Endothelial cell of umbilical vein (primary cell): ENCODE data around the gene BTBD2. TPM values are rescaled to one million over a fixed set of nuclear protein-coding genes. Genes with fewer than 3 reads are reported as not detected.

Source experiments
- BruUV-seq: library from RNA; stranded (reverse); fragments of 400-500 nt; replicated peaks from 2 replicates; lab custom pipeline; 2021; lab: Mats Ljungman, UMichigan
- CTCF ChIA-PET: fragments of 300-600, 350-600 bp; sonication (Branson Sonifier 250); formaldehyde crosslinking; loops from one replicate; lab custom pipeline; 2021; ENCODE audit warnings: antibody characterized with exemption, inconsistent platforms; lab: Charles Lee
- POLR2A ChIA-PET: fragments of 300-600, 350-600 bp; sonication (Branson Sonifier 250); formaldehyde crosslinking; loops from one replicate; lab custom pipeline; 2021; ENCODE audit warnings: antibody characterized with exemption, inconsistent platforms; lab: Charles Lee
- DNase-seq: peaks from one replicate; pipeline ENCODE4 v3.0.0-alpha.2; 2011; ENCODE audit warnings: low read depth, low spot score
- FAIRE-seq: peaks from 2 replicates; lab custom pipeline; 2011; peaks lifted over from hg19 to GRCh38; lab: Jason Lieb, UNC
- H2AFZ ChIP-seq: 2 replicates; pipeline ENCODE4 v1.6.0; 2012; ENCODE audit warnings: low read depth, low read length, control low read depth, inconsistent platforms
- H3K27ac ChIP-seq: 2 replicates; pipeline ENCODE4 v1.5.1; 2011; ENCODE audit warnings: low read depth, mild to moderate bottlenecking, control low read depth, low read length, moderate library complexity; ENCODE audit not compliant: insufficient read depth
- H3K27me3 ChIP-seq, 2 experiments: 2 replicates each; pipeline versions ENCODE4 v1.6.0 to v1.6.1; 2011; ENCODE audit warnings: low read length in 2 of 2, mixed read lengths in 1 of 2; ENCODE audit not compliant: control insufficient read depth in 2 of 2, insufficient read depth in 2 of 2
- H3K36me3 ChIP-seq, 2 experiments: 2 replicates in 1 of 2; 3 replicates in 1 of 2; pipeline ENCODE4 v1.5.1; 2011; ENCODE audit warnings: low read length in 2 of 2, mild to moderate bottlenecking in 1 of 2, moderate library complexity in 1 of 2; ENCODE audit not compliant: control insufficient read depth in 2 of 2, insufficient read depth in 2 of 2; ENCODE audit errors: extremely low read depth in 1 of 2
- H3K4me1 ChIP-seq: 3 replicates; pipeline ENCODE4 v1.5.1; 2011; ENCODE audit warnings: mild to moderate bottlenecking, low read length; ENCODE audit not compliant: control insufficient read depth, insufficient read depth; ENCODE audit errors: extremely low read depth
- H3K4me2 ChIP-seq: 2 replicates; pipeline ENCODE4 v1.6.1; 2011; ENCODE audit warnings: low read length, control low read depth, mixed read lengths; ENCODE audit not compliant: insufficient read depth
- H3K4me3 ChIP-seq, 3 experiments: fragments of 200-600 bp in 1 of 3; sonication (generic), shearing (Covaris generic) in 1 of 3; replicated peaks in 1 of 3; 2 replicates each; pipeline ENCODE4 v1.5.1; 2011 to 2016; ENCODE audit warnings: control low read depth in 3 of 3, low read length in 3 of 3, mild to moderate bottlenecking in 2 of 3, inconsistent platforms in 1 of 3, low read depth in 1 of 3, moderate library complexity in 1 of 3; ENCODE audit not compliant: insufficient read depth in 1 of 3
- H3K79me2 ChIP-seq: 2 replicates; pipeline ENCODE4 v1.6.0; 2012; ENCODE audit warnings: low read length, inconsistent platforms; ENCODE audit not compliant: control insufficient read depth, insufficient read depth
- H3K9ac ChIP-seq: replicated peaks from 2 replicates; pipeline ENCODE3; 2011; ENCODE audit warnings: low read length, control low read depth; ENCODE audit not compliant: insufficient read depth; ENCODE audit errors: extremely low read depth
- H3K9me1 ChIP-seq: replicated peaks from 3 replicates; pipeline ENCODE4 v1.6.0; 2011; ENCODE audit warnings: mild to moderate bottlenecking, low read length; ENCODE audit not compliant: control insufficient read depth, insufficient read depth; ENCODE audit errors: extremely low read depth
- H3K9me3 ChIP-seq: replicated peaks from 2 replicates; pipeline ENCODE4 v1.5.1; 2012; ENCODE audit warnings: low read length, inconsistent platforms; ENCODE audit not compliant: control insufficient read depth, insufficient read depth
- H4K20me1 ChIP-seq: replicated peaks from 2 replicates; pipeline ENCODE3; 2011; ENCODE audit warnings: mild to moderate bottlenecking, low read length; ENCODE audit not compliant: control insufficient read depth, insufficient read depth; ENCODE audit errors: extremely low read depth
- EZH2 ChIP-seq: IDR thresholded peaks from 2 replicates; pipeline ENCODE4 v1.6.1; 2012; ENCODE audit warnings: borderline replicate concordance, low read depth, mild to moderate bottlenecking, moderate library complexity, low read length, inconsistent platforms; ENCODE audit not compliant: severe bottlenecking
- FOS ChIP-seq: IDR thresholded peaks from 2 replicates; pipeline ENCODE4 v1.6.1; 2011; ENCODE audit warnings: mild to moderate bottlenecking, low read length, moderate library complexity, borderline replicate concordance; ENCODE audit not compliant: insufficient read depth
- GATA2 ChIP-seq: IDR thresholded peaks from 2 replicates; pipeline ENCODE4 v1.7.0; 2011; ENCODE audit warnings: low read depth, mild to moderate bottlenecking, moderate library complexity, mixed read lengths, low read length; ENCODE audit not compliant: insufficient read length, insufficient read depth
- JUN ChIP-seq: IDR thresholded peaks from 2 replicates; pipeline ENCODE4 v1.6.1; 2011; ENCODE audit warnings: borderline replicate concordance, low read depth; ENCODE audit not compliant: insufficient read length, insufficient read depth
- MYC ChIP-seq: IDR thresholded peaks from one replicate; pipeline ENCODE4 v1.6.1; 2011; ENCODE audit warnings: mild to moderate bottlenecking, low read depth, low read length
- POLR2A ChIP-seq: IDR thresholded peaks from 2 replicates; pipeline ENCODE4 v1.6.1; 2012; ENCODE audit warnings: low read depth, mild to moderate bottlenecking, control low read depth, low read length
- POLR2AphosphoS5 ChIP-seq: IDR thresholded peaks from 2 replicates; pipeline ENCODE4 v1.6.1; 2012; ENCODE audit warnings: low read depth, mild to moderate bottlenecking, control low read depth, low read length, moderate library complexity; ENCODE audit not compliant: insufficient read depth
- dilution Hi-C: fragments of 300-500 bp; cut with MboI; formaldehyde crosslinking; loops from one replicate; pipeline ENCODE4 v1.15.0; 2019; ENCODE audit warnings: low sequenced_read_pairs; ENCODE audit not compliant: extremely low pct_ligation_motif_present
- intact Hi-C: fragments of 100-400 bp; cut with micrococcal nuclease; formaldehyde crosslinking; loops from one replicate; pipeline ENCODE4 v1.10.0; 2022
- polyA plus RNA-seq, 4 experiments: library from polyadenylated mRNA; depleted of rRNA in 3 of 4; stranded (reverse) in 3 of 4; unstranded in 1 of 4; fragments of >200 nt; gene quantifications; 2 replicates each; pipeline versions ENCODE4 v1.2.1 to v1.2.3, GENCODE V29; 2011 to 2012; ENCODE audit warnings: missing spikeins in 1 of 4
- total RNA-seq: library from RNA; stranded (reverse); gene quantifications from 2 replicates; pipeline ENCODE4 v1.2.3, GENCODE V29; 2021
- TF ChIP-seq, protein P1 (sequence below): IDR thresholded peaks from 2 replicates; pipeline ENCODE4 v1.6.1; 2011; ENCODE audit not compliant: insufficient read depth, insufficient read length
- TF ChIP-seq, protein P2 (sequence below), 2 donors: IDR thresholded peaks; 1 replicate in 1 of 2; 2 replicates in 1 of 2; pipeline ENCODE4 v1.5.1; 2011; ENCODE audit warnings: low read length in 2 of 2, mild to moderate bottlenecking in 2 of 2, moderate library complexity in 2 of 2, control low read depth in 1 of 2, inconsistent platforms in 1 of 2, low read depth in 1 of 2; ENCODE audit not compliant: insufficient read depth in 1 of 2; ENCODE audit errors: extremely low read depth in 1 of 2

The BTBD2 gene
- total and polyA plus RNA-seq, 2 donors (not counting 3 experiments of a cell fraction or from before 2014, with no cell fraction given) = 59.2 to 78.2 TPM

DNA sequence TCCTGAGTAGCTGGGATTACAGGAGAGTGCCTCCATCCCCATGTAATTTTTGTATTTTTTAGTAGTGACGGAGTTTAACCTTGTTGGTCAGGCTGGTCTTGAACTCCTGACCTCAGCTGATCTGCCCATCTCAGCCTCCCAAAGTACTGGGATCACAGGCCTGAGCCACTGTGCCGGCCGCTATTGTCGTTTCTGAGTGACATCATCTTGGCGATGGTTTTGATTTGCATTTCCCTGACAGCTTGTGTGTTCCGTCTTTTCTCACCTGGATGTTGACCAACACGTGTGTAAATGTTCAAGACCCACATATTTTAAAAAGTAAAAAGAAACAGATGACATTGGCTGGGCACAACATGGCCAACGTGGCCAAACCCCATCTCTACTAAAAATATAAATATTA lies 48.3 kb upstream of the BTBD2 start:
- ChIA-PET CTCF (interaction anchor here (1.5 kb wide), 1 partner anchor 9 kb away, joined by 4 read pairs; no protein-coding TSS in a partner anchor), POLR2A (no interaction called here)
- Histone ChIP-seq H3K27me3 (no peaks in the 10 kb centered on the region), H3K27ac (no peak overlapping the region), H2AFZ (no peak overlapping the region), H3K9me1 (no peaks in the 10 kb centered on the region), H3K79me2 (no peaks in the 10 kb centered on the region), H3K4me2 (no peak overlapping the region), H3K9me3 (no peaks in the 10 kb centered on the region), H3K4me1 (peaks cover 25% of the 10 kb centered on the region), H3K36me3 (no peaks in the 10 kb centered on the region), H3K4me3 (no peak overlapping the region), H3K9ac (no peak overlapping the region), H4K20me1 (no peaks in the 10 kb centered on the region)
- BruUV-seq = no TSS peak
- intact Hi-C loops = no loop called here
- dilution Hi-C loops = no loop called here
- TF ChIP-seq, protein P1, sequence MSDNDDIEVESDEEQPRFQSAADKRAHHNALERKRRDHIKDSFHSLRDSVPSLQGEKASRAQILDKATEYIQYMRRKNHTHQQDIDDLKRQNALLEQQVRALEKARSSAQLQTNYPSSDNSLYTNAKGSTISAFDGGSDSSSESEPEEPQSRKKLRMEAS = no peak
- TF ChIP-seq EZH2 (no peak), JUN (no peak), FOS (no peak), GATA2 (no peak), POLR2A (no peak), POLR2AphosphoS5 (no peak), MYC (no peak)
- TF ChIP-seq, protein P2, sequence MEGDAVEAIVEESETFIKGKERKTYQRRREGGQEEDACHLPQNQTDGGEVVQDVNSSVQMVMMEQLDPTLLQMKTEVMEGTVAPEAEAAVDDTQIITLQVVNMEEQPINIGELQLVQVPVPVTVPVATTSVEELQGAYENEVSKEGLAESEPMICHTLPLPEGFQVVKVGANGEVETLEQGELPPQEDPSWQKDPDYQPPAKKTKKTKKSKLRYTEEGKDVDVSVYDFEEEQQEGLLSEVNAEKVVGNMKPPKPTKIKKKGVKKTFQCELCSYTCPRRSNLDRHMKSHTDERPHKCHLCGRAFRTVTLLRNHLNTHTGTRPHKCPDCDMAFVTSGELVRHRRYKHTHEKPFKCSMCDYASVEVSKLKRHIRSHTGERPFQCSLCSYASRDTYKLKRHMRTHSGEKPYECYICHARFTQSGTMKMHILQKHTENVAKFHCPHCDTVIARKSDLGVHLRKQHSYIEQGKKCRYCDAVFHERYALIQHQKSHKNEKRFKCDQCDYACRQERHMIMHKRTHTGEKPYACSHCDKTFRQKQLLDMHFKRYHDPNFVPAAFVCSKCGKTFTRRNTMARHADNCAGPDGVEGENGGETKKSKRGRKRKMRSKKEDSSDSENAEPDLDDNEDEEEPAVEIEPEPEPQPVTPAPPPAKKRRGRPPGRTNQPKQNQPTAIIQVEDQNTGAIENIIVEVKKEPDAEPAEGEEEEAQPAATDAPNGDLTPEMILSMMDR (IDR thresholded peaks at IDR 0.05; ENCODE audit: extremely low read depth in 1 of 2, insufficient read depth in 1 of 2, low read depth in 1 of 2, low read length in 2 of 2) = no peak
- no peak for FAIRE-seq
- no peak for DNase-seq
